Prostate gland (tissue), 2 donors: ENCODE results near the gene ISOC2. TPM values are rescaled to one million over a fixed set of nuclear protein-coding genes. Genes with fewer than 3 reads are reported as not detected.

Experiments used
- DNase-seq: peaks from one replicate; pipeline ENCODE4 v3.0.0-alpha.2; 2019; ENCODE audit warnings: low spot score
- H3K27ac ChIP-seq, 2 donors: fragments of 200-600 bp; sonication (generic); 2 replicates each; pipeline ENCODE4 v1.5.1; 2017 to 2019
- H3K27me3 ChIP-seq: fragments of 200-600 bp; sonication (generic); replicated peaks from 2 replicates; pipeline ENCODE4 v1.5.1; 2019; ENCODE audit not compliant: insufficient read depth
- H3K36me3 ChIP-seq, 2 donors: fragments of 200-600 bp; sonication (generic); 1 replicate in 1 of 2; 2 replicates in 1 of 2; pipeline versions ENCODE4 v1.5.1 to v1.8.1; 2017 to 2019
- H3K4me1 ChIP-seq: fragments of 200-600 bp; sonication (generic); replicated peaks from 2 replicates; pipeline ENCODE4 v1.5.1; 2019
- H3K4me3 ChIP-seq, 2 donors: fragments of 200-600 bp; sonication (generic); 2 replicates each; pipeline ENCODE4 v1.5.1; 2017 to 2019
- H3K9me3 ChIP-seq: fragments of 200-600 bp; sonication (generic); 2 replicates; pipeline ENCODE4 v1.5.1; 2017
- CTCF ChIP-seq, 4 experiments: fragments of 200-600 bp in 2 of 4; fragments of 450-650 bp in 2 of 4; sonication (generic) in 2 of 4; IDR thresholded peaks; 1 replicate in 3 of 4; 2 replicates in 1 of 4; pipeline ENCODE4 v1.5.1; 2016 to 2019; ENCODE audit warnings: antibody characterized with exemption in 4 of 4, mild to moderate bottlenecking in 2 of 4, moderate library complexity in 2 of 4
- POLR2A ChIP-seq: fragments of 450-650 bp; IDR thresholded peaks from one replicate; pipeline ENCODE4 v1.6.1; 2016; ENCODE audit warnings: antibody characterized with exemption, mild to moderate bottlenecking
- POLR2AphosphoS5 ChIP-seq: sonication (generic); formaldehyde crosslinking; IDR thresholded peaks from one replicate; pipeline ENCODE4 v1.6.1; 2017; ENCODE audit warnings: antibody characterized with exemption
- WGBS: methylation state at CpG from one replicate; pipeline ENCODE4 v1.1.5; 2018; 5-methylcytosine and 5-hydroxymethylcytosine counted together
- intact Hi-C: fragments of 100-400 bp; cut with DNase I; formaldehyde crosslinking; loops from one replicate; pipeline ENCODE4 v1.14.2; 2022
- total RNA-seq, 2 donors: library from RNA; depleted of rRNA; stranded (reverse); fragments of >200 nt; gene quantifications; one replicate each; pipeline ENCODE4 v1.1.0, GENCODE V29; 2016

The ISOC2 gene
- total RNA-seq, 2 donors from 2014 or later = 85.1 to 117 TPM

- Histone ChIP-seq H3K27ac (no peak overlapping the region), H3K36me3 (no peaks in the 10 kb centered on the region), H3K4me1 (no peaks in the 10 kb centered on the region), H3K9me3 (no peaks in the 10 kb centered on the region), H3K4me3 (no peak overlapping the region), H3K27me3 (peaks cover 20% of the 10 kb centered on the region)
- intact Hi-C loops = no loop called here
- WGBS = 43% methylated on average over 8 of the region's 8 CpGs
- peak; percentile 36 for TF ChIP-seq POLR2AphosphoS5
- no peak for TF ChIP-seq POLR2A
- DNase-seq = peak; percentile 18
These were observed 15.4 kb downstream of the ISOC2 start for GRCh38 chr19:55446060-55446459.

DNA sequence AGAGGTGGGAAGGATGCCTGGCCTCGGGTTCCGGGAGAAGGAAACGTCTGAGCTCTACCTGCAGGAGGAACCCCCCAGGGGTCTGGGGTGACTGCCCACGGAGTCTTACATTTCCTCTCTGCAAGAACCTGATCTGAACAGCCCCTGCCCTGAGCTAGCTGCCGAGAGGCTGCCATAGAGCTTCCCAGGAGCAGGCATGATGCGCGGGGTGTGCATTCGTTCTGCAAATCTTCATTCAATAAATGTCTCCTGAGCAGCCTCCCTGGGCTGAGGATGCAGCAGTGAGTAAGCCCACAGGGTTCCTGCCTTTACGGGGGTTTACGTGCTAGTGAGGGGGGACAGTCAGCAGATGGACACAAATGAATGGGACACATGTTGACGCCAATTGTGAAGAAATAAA is 16.8 kb downstream of the ISOC2 start:
- H3K27me3 ChIP-seq = peaks cover 32% of the 10 kb centered on the region
- H3K36me3 ChIP-seq = no peaks in the 10 kb centered on the region
- H3K27ac ChIP-seq = no peak overlapping the region
- WGBS = 37% methylated on average over 11 of the region's 11 CpGs
- intact Hi-C loops = no loop called here
- TF ChIP-seq CTCF (IDR thresholded peaks at IDR 0.05) (no peak), POLR2A (no peak), POLR2AphosphoS5 (no peak)
- no peaks in the 10 kb centered on the region for H3K4me1 ChIP-seq
- no peak overlapping the region for H3K4me3 ChIP-seq
- H3K9me3 ChIP-seq = no peaks in the 10 kb centered on the region
- no peak for DNase-seq

DNA sequence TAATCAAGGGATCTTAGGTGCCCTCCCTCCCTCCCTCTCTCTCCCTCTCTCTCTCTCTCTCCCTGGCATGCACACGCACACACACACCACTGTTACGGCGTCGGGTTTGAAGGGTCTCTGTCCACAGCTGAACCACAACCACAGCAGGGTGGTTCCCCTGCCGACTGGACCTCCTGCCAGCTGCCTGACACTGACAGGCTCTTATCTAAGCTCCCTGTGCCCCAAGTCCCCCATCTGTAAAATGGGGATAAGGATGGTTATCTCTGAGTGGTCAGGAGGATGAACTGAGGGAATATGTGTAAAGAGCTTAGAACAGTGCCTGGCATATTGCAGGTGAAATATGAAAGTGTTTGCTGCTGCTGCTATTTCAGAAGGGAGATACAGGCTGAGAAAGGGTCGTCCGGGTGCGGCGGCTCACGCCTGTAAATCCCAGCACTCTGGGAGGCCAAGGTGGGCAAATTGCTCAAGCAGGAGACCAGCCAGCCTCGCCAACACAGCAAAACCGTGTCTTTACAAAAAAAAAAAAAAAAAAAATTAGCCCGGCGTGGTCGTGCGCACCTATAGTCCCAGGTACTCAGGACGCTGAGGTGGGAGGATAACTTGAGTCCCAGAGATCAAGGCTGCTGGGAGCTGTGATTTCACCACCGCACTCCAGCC is 17.5 kb downstream of the ISOC2 start:
- WGBS = 18% methylated on average over 18 of the region's 18 CpGs
- Histone ChIP-seq H3K4me1 (no peaks in the 10 kb centered on the region), H3K4me3 (no peak overlapping the region), H3K9me3 (no peaks in the 10 kb centered on the region), H3K27ac (no peak overlapping the region), H3K27me3 (peaks cover 36% of the 10 kb centered on the region), H3K36me3 (no peaks in the 10 kb centered on the region)
- TF ChIP-seq POLR2A (no peak), CTCF (IDR thresholded peaks at IDR 0.05) (no peak), POLR2AphosphoS5 (no peak)
- intact Hi-C loops = no loop called here
- no peak for DNase-seq

DNA sequence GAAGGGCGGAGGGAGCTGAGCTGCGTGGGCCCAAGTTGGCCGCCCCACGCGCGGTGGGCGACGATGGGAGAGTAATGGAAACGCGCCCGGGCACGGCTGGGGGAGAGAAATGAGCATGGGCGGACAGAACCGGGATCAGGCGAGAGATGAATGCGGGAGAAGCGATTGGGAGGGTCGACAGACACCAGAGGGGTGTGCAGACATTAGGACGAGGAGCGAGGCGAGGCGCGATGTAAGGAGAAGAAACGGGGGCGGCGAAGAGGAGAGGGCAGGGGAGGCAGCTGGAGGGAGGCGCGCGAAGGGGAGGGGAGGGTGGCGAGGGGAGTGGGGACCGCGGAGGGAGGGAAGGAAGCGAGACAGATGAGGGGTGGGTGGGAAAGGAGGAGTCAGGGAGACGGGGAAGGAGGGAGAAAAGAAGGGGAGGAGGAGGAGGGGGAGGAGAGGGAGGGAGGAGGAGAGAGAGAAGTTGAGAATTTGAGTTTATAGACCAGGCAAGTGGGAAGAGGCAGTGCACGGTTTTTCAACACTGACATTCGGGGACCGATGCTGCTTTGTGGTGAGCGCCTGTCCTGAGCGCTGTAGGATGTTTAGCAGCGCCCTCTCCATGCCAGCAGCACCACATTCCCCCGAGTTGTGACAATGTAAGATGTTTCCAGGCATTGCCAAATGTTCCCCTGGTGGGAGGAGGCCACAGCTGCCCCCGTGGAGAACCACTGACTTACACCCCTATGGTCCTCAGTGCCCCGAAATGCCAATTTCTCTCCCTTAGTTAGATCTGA is 18.2 kb downstream of the ISOC2 start, which contains the start of gene SHISA7:
Gene SHISA7 (minus strand): TSS at position 256 of the 779 bp plus-strand sequence. CDS start 437 bp downstream, outside the sequence.
- no peaks in the 10 kb centered on the region for H3K4me1 ChIP-seq
- no peak within 1 kb of the TSS for H3K4me3 ChIP-seq
- H3K27me3 ChIP-seq = peaks cover 41% of the 10 kb centered on the region
- H3K36me3 ChIP-seq = no peaks in the 10 kb centered on the region
- no peak for DNase-seq
- H3K27ac ChIP-seq = no peak within 1 kb of the TSS
- no peak for TF ChIP-seq POLR2AphosphoS5
- no peak for TF ChIP-seq POLR2A
- no peak for TF ChIP-seq CTCF (IDR thresholded peaks at IDR 0.05)
- H3K9me3 ChIP-seq = no peaks in the 10 kb centered on the region
- intact Hi-C loops = no loop called here
- 2% methylated on average over 43 of the region's 43 CpGs for WGBS

DNA sequence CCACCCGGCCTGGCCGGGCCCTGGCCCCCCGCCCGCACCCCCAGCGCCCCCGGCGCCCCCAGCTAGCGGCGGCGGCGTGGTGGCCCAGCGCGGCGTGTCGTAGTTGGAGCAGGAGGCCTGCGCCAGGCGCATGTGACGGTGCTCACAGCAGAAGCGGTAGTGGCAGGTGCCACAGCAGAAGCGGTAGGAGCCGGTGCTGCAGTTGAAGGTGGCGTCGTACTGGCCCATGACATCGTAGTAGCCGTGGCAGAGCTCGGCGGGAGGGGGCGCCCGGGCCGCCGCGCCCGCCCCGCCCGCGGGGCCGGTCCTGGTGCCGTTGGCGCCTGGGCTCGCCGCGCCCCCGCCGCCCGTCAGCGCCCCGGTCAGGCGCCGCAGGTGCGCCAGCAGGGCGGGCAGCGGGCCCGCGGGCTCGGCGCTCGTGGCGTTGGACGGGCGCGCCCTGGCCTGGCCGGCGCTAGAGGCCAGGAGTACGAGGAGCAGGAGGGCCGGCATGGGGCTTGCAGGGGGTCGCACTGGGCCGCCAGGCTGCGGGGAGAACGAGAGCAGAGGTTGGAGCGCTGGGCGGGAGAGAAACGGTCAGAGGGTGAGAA is 19.0 kb downstream of the ISOC2 start:
- H3K27ac ChIP-seq = no peak overlapping the region
- H3K4me1 ChIP-seq = no peaks in the 10 kb centered on the region
- no peak for DNase-seq
- H3K27me3 ChIP-seq = peaks cover 45% of the 10 kb centered on the region
- intact Hi-C loops = no loop called here
- H3K4me3 ChIP-seq = no peak overlapping the region
- no peaks in the 10 kb centered on the region for H3K36me3 ChIP-seq
- TF ChIP-seq POLR2AphosphoS5 (no peak), POLR2A (no peak), CTCF (IDR thresholded peaks at IDR 0.05) (no peak)
- H3K9me3 ChIP-seq = no peaks in the 10 kb centered on the region
- 2% methylated on average over 23 of the region's 72 CpGs for WGBS
